Neural progenitor cell (in vitro differentiated cells): ENCODE data around the gene SPTB.

Experiments used
- EZH2 ChIP-seq: fragments of 200-600 bp; sonication (generic); IDR thresholded peaks from 2 replicates; pipeline ENCODE4 v1.6.1; 2017; ENCODE audit warnings: antibody characterized with exemption, mild to moderate bottlenecking, moderate library complexity
- TF ChIP-seq, protein P1 (sequence below): fragments of 200-600 bp; sonication (generic); IDR thresholded peaks from 2 replicates; pipeline ENCODE4 v1.5.1; 2017; ENCODE audit warnings: antibody characterized with exemption, mild to moderate bottlenecking

GRCh38 chr14:64912261-64912660 lies 32.6 kb upstream of the SPTB start:
- TF ChIP-seq, protein P1, sequence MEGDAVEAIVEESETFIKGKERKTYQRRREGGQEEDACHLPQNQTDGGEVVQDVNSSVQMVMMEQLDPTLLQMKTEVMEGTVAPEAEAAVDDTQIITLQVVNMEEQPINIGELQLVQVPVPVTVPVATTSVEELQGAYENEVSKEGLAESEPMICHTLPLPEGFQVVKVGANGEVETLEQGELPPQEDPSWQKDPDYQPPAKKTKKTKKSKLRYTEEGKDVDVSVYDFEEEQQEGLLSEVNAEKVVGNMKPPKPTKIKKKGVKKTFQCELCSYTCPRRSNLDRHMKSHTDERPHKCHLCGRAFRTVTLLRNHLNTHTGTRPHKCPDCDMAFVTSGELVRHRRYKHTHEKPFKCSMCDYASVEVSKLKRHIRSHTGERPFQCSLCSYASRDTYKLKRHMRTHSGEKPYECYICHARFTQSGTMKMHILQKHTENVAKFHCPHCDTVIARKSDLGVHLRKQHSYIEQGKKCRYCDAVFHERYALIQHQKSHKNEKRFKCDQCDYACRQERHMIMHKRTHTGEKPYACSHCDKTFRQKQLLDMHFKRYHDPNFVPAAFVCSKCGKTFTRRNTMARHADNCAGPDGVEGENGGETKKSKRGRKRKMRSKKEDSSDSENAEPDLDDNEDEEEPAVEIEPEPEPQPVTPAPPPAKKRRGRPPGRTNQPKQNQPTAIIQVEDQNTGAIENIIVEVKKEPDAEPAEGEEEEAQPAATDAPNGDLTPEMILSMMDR: no peak
- no peak for TF ChIP-seq EZH2
